SW 1271 (cell line): ENCODE results near the gene SLC39A10.

Experiments
- DNase-seq, 2 experiments: peaks; one replicate each; lab custom pipeline; 2025; lab: John Stamatoyannopoulos, UW

SLC39A10 gene, protein sequence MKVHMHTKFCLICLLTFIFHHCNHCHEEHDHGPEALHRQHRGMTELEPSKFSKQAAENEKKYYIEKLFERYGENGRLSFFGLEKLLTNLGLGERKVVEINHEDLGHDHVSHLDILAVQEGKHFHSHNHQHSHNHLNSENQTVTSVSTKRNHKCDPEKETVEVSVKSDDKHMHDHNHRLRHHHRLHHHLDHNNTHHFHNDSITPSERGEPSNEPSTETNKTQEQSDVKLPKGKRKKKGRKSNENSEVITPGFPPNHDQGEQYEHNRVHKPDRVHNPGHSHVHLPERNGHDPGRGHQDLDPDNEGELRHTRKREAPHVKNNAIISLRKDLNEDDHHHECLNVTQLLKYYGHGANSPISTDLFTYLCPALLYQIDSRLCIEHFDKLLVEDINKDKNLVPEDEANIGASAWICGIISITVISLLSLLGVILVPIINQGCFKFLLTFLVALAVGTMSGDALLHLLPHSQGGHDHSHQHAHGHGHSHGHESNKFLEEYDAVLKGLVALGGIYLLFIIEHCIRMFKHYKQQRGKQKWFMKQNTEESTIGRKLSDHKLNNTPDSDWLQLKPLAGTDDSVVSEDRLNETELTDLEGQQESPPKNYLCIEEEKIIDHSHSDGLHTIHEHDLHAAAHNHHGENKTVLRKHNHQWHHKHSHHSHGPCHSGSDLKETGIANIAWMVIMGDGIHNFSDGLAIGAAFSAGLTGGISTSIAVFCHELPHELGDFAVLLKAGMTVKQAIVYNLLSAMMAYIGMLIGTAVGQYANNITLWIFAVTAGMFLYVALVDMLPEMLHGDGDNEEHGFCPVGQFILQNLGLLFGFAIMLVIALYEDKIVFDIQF

DNA sequence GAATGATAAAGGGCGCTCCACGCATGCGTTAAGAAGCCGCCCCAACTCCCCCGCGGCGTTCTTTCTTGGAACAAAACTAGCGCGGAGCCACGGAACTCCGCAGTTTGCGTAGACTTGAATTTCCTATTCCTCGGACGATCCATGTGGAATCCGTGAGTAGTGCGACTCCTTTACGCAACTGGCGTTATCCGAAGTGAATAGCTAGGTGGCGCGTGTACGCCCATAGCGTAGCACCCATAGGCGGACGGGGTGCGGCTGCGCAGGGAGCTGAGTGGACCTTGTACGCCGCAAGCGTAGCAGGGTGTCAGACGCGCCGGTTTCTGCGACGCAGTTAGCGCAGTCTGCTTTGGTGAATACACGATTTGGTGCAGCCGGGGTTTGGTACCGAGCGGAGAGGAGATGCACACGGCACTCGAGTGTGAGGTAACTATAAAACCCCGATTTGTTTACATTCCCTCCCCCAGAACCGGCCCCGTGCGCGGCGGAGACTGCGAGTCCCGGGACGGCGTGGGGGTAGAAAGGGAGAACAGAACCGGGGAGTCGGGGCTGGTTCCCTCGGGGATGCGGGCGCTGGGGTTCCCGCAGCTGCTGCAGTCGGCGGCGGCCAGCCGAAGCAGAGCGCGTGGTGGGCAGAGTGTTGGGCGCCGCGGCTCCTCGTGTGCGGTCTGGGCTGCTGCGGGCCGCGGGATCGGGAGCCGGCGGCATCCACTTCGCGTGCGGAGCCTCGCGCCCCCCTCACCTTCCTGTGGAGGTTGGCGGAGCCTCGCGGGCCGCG is at the start of gene SLC39A10:
Gene SLC39A10, plus strand, starts transcription at position 368 of the 775 bp plus-strand sequence. CDS start 22,817 bp downstream, outside the sequence.
- peak; percentile 93 to 94 for DNase-seq

DNA sequence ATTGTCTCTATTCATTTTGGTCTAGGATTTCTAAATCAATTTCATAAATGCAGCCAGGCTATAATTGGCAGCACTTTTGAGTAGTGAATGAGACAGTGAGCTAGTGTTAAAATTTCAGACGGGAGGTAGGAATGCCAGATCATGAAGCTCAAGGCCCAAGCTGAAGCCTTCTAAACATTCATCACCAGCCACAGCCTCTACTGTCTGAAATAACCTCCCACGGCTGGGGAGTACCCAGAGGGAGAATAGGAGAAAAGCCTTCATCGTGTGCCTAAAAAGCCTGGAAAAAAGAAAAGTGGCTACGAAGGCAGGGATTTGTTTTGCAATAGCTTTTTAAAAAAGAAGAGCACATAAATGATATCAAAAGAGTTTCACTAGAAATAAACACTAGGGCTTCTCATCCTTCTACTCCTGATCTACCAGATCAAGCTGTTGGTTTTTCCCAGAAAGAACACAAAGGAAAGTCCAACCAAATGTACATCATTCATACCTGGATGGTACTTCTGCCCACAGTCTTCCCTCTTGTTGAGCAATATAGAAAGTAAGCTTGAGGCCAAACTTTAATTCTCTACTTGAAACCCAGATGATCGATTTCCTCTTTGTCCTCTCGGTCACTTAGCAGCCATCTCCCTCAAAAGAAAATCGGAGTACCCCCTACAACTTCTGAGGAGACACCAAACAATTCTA is 48.1 kb upstream of the SLC39A10 start:
- no peak for DNase-seq

DNA sequence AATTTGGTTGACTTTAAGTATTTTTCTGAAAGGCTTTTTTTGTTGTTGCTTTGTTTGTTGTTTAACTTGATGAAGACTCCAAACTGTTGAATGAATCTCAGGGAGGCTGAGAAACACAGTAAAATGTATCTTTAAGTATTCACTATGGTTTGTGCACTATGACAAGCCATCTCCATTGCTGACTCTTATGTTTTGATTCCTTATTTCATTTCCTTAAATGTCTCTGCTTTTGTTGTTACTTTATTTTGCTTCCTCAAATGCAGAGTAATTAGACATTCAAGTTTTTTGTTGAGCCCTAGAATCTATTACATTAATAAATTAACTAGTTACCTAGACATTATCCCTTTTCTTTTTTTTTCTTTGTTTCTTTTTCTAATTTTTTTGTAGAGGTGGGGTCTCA is 46.3 kb upstream of the SLC39A10 start:
- DNase-seq = no peak

DNA sequence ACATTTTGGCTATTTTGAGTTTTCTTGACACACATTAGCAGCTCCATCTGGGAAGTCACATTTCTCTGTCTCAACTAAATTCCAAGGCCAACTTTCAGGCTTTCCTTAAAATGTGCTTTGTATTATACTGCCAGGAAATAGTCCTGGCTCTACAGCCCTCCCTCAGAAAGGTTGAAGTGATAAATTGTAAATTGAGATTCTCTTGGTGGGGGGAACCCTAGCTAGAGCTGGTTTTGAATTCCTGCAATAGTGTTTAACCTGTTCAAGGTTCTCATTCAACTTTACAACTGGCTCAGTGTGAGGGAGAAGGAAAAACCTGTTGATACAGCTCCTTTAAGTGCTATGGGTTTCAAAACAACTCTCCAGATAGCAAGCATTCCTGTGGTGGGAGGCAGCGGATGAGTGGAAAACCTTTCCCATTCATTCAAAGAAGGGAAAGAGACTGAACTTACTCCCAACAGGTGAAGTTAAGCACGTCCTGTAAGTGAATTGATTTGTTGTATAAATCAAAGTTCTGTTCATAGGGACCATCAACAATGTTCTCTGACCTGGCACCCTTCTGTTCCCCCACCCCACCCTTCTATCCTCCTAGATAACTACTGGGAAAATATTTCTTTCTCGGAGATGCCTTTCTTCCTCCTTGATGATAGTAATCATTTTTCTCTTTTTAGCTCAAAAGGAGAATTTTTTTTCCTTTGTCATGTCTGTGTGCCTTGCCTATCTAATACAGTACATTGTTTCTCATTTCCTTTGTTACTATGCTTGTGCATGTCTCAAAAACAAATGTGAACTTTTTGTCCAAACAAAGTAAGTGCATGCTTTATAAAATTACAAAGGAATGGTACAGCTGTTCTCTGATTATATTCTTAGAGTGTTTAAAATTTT is 44.2 kb upstream of the SLC39A10 start:
- DNase-seq = peak in 1 of 2 experiments; percentile 75

DNA sequence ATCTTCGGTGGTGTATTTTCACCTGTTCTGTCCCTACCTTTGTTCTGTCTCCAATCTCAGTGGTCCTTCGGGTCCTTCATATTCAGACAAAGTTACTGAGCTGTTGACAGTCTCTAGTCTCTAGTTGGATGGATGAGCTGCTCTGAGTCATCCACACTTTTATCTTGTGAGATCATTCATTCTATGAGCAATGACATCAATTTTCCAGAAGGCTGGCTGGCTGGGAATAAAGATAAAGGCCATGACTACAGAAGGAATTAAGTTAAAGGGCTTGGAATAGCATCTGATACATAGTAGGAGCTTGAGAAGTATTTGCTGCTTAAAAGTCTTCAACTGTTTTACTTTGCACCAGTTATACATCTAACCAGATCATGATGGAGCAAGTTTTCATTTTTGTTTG is 43.1 kb upstream of the SLC39A10 start:
- peak; percentile 40 to 71 for DNase-seq

DNA sequence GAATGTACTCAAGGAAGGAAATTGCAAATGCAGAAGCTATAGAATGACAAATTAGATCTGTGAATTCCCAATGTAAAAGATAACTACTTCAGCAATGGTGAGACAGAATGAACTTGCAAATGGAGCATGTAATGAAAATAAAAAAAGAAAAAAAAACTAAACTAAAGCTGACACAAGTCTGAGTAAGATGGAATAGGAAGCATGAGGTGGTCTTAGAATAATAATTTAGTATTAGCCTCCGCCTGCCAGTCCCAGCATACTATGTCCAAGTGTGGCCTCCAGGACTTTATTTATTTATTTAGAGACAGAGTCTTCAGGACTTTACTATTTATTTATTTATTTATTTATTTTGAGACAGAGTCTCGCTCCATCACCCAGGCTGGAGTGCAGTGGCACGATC is 37.4 kb upstream of the SLC39A10 start:
- DNase-seq = no peak

DNA sequence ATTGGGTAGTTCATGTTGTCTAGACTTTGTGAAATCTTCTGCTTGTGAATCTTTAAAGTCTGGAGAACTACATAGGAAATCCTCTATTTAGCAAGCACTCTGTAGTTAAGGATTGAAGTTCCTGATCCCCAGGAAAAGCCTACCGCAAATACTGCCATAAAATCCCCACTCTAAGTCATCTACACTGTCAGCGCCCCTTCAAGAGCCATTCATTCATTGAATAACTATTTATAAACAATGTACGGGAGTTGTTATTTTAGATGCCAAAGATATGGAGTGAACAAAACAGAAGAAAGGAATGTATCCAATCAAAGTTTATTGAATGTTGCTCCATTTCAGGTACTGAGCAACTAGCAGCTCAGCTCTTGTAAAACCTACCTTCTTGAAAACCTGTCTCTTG is 36.5 kb upstream of the SLC39A10 start:
- DNase-seq = no peak

DNA sequence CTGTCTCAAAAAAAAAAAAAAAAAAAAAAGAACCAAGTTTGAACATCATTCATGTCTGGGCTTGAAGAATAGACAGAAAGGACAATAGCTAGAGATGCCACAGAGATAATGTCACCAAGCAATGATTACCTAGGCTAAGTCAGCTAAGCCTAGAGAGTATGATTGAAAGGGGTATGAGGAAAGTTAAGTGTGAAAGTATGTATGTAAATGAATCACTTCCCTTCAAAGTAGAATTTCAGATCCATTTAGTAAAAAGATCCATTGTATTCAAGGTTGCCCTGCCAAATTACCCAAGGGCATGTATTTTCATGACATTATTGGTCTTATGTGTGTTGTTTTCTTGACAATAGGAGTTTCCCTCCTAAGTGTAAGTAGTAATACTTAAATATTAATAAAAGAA is 34.1 kb upstream of the SLC39A10 start:
- DNase-seq = peak in 1 of 2 experiments; percentile 37

DNA sequence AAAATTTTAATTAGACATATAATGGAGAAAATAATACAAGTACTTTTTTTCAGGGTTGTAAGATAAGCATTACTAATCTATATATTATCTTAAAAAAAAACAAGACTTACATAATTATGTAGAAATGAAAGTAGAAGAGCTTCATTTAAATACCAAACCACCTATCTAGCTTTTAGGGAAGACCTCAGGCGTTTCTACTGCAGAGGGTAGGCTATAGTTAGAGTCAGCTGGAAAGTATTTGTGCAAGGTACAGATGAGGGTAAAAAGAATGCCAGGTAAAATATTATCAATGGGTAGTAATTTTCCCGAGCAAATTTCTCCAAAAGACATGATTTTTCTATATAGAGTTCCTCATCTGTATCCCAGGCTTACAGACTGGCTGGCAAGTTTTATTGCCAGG is 30.5 kb upstream of the SLC39A10 start:
- DNase-seq = no peak

DNA sequence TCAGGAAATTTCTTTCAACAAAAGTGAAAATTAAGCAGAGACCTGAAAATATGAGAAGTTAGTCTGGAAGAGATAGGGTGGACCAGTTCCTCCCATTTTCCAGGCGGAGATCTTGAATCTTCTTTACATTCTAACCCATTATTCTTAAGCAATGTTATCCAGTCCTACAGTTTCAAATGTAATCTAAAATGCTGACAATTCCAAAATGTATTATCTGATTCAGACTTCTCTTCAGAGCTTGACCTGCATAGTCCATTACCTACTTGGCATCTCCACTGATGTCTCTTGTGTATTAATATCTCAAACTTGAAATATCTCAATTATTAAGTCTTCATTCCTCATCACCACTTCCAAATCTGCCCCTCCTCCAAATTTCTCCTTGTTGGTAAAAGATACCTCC is 28.4 kb upstream of the SLC39A10 start:
- DNase-seq = no peak

DNA sequence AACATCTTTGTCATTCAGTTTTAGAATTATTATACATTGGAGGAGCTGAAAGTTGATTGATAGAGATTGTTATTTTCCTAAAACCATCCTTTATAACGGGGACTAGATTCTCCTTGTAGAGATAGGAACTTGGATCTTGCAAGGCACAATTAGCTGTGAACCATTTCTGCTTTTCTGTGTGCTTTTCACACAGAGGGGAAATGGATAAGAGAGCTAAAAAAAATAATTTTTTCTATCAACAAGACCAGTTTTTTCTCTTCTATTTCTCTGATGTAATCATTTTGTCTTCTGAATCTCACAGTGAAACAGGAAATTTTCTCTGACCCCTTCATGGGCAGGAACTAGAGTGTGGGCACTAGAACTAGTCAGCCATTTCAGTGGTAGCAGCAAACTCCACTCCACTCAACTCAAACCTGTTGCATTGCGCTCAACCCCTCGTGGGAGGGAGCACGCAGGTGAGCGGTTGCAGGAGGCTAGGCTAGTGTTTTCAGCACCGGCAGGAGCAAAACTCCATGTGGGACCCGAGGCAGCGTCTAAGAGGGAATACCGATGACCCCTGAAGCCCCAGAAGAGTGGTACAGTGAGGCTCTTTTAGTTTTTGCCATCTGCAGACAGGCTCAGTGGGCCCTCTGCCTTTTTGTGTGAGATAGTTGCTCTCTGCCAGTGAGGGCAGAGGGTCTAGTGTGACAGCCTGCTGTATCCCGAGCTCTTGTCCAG is 24.0 kb upstream of the SLC39A10 start:
- no peak for DNase-seq

DNA sequence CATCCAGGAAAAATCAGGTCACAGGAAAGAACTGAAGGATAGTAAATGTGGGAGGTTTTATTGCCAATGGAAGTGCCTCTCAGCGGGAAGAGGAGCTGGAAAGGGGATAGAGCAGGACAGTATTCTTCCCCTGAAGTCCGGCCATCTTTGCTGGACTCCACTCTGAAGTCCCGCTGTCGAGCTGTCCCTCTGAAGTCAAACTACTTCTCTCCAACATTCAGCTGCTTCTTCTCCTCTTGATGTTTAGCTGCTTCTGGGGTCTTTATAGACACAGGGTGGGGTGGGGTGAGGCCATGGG is 23.5 kb upstream of the SLC39A10 start:
- DNase-seq = no peak

DNA sequence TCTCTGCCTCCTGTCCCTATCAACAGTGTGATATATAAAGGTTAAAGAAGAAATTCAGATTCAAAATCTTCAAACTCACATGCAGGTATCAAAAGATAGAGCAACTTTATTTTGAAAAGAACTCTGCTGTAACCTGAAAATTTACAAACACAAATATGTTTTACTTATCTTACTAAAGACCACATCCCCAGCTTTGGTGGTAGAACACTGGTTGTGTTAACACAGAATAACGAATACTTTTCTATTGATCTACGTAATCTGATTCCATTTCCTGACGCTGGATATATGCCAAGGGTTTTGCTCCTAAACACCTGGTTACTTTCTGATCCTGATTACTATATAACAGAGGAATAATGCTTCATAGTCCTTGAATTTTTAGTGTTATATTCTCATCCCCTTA is 23.1 kb upstream of the SLC39A10 start:
- no peak for DNase-seq

DNA sequence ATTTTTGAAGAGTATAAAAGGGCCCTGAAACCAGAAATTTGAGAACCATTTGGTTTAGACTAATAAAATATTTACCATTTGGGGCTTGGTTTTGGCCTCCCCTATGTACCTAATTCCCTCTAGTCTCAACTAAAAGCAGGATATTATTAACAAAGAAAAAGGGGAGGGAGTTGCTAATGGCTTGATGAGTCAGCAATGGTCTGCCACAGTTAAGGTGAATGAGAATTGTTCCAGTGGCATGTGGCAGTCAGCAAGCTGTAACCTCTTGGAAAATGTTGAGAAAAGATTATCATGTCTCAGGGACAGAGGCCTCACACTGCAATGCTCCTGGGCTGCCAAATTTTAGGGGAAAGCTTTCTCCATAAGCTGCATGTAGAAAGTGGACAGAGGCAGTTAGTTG is 20.1 kb upstream of the SLC39A10 start:
- no peak for DNase-seq

DNA sequence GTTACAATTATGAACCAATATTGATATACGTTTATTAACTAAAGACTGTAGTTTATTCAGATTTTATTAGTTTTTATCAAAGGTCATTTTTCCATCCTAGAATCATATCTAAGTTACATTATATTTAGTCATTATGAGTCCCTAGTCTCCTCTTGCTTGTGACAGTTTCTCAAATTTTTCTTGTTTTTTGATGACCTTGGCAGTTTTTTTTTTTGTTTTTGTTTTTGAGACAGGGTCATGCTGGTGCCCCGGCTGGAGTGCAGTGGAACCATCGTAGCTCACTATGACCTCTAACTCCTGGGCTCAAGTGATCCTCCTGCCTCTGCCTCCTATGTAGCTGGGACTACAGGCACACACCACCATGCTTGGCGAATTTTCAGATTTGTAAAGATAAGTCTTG is 18.3 kb upstream of the SLC39A10 start:
- DNase-seq = no peak

DNA sequence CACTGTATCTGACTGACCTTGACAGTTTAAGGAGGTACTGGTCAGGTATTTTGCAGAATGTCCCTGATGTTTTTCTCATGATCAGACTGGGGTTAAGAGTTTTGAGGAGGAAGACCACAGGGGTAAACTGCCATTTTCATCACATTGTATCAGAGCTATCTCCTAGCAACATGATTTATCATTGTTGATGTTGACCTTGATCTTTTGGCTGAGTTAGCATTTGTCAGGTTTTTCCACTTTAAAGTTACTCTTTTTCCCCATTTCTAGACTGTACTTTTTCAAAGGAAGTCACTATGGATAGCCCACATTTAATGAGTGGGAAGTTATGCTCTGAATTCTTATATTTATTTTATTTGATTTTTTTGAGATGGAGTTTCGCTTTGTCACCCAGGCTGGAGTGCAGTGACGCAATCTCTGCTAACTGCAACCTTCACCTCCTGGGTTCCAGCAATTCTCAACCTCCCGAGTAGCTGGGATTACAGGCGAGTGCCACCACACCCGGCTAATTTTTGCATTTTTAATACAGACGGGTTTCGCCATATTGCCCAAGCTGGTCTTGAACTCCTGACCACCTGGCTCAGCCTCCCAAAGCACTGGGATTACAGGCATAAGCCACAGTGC is 17.7 kb upstream of the SLC39A10 start:
- DNase-seq = no peak

DNA sequence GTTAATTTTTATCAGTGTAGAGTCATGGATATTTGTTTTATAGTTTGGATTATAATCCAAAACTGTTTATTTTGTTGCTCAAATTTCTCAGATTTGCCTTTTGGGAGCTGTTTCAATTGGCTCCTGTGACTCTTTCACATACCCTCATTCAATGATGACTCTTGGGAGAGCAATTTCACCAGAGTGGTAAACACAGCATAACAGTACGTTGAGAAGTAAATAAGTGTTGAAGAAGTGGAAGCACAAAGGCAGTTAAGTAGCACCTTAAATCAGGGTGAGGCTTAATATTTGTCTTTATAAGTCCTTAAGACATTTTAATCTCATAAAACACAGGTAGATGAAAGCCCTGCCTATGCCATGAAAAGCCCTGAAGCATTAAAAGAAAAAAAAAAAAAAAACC is 17.1 kb upstream of the SLC39A10 start:
- no peak for DNase-seq

DNA sequence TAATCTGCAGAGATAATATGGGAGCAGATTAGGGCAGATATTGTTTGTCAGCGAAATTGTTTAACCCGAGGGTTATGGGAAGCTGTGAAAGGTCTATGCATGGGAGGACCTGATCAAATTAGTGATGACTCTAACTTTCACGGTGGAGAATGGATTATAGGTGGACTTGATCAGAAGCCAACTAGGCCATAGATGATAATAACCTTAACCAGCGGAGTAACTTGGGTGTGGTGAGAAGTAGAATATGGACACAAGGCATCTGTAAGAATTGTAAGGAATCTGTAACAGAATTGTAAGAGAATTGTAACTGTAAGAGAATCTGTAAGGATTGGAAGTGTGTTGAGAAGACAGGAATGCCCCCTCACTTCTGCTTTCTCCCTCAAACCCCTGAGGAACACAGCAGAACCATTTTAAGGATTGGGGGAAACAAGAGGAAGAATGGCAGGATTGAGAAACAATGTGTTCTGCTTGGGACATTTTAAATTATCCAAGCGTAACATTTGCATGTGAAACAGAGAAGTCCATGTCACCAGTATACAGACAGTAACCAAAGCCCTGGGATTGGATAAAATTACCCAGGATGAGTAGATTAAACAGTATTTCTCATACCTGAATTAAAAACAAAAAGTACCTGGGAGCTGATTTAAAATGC is 14.9 kb upstream of the SLC39A10 start:
- no peak for DNase-seq

DNA sequence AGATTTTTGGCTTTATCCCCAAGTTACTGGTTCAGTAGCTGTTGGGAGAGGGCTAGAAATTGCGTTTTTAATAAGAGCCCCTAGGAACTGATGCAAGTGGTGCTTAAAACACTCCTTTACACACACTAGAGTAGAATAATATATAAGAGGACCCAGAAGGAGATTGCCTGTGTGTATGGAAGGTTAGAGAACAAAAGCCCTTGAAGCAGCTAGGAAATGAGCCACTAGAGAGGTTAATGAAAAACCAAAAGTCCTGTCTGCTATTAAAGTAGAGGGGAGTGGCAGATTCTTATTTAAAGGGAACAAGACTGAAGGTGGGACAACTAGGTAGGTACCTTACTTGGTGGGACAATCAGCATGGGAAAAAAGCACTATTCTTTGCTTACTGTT is 14.4 kb upstream of the SLC39A10 start:
- DNase-seq = no peak
